ENCODE results near the gene SELENOO. TPM values are rescaled to one million over a fixed set of nuclear protein-coding genes. Genes with fewer than 3 reads are reported as not detected.

The SELENOO gene
- total RNA-seq, 6 experiments from 2014 or later: 51.1 to 67.8 (median 59.2) TPM

DNA sequence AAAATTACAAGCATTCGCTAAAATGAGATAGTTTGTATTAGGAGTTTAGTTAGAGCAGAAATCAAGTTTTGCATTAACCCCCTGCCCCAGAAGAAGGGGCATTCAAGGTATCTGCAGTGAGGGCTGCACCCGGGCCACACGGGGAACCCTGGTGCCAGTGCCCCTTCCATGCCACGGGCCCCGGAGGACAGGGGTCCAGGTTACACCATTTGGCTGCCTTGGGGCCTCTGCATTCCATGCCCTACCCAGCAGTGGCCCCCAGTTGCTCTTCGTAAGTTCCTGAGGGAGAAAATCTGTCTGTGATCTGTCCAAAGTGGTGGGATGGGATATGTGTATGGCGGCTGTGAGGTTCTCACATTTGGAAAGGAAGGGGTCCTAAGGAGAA, 47.1 kb upstream of the SELENOO start:
- Histone ChIP-seq H3K27ac (no peak overlapping the region), H3K4me1 (peaks cover 0 to 4% (median 0%) of the 10 kb centered on the region in 4 donors), H3K9me3 (no peaks in the 10 kb centered on the region), H3K4me3 (no peak overlapping the region), H3K36me3 (no peaks in the 10 kb centered on the region), H3K27me3 (no peaks in the 10 kb centered on the region)
- intact Hi-C loops (cut with DNase I): loop anchor here in 1 of 2 donors (5.0 kb wide), 1 partner anchor 54 kb away; no protein-coding TSS in a partner anchor
- WGBS (ENCODE audit: insufficient coverage, low coverage, low lambda C conversion rate, missing lambda C conversion rate): 63% methylated on average over 4 of the region's 7 CpGs
- TF ChIP-seq, protein P1, sequence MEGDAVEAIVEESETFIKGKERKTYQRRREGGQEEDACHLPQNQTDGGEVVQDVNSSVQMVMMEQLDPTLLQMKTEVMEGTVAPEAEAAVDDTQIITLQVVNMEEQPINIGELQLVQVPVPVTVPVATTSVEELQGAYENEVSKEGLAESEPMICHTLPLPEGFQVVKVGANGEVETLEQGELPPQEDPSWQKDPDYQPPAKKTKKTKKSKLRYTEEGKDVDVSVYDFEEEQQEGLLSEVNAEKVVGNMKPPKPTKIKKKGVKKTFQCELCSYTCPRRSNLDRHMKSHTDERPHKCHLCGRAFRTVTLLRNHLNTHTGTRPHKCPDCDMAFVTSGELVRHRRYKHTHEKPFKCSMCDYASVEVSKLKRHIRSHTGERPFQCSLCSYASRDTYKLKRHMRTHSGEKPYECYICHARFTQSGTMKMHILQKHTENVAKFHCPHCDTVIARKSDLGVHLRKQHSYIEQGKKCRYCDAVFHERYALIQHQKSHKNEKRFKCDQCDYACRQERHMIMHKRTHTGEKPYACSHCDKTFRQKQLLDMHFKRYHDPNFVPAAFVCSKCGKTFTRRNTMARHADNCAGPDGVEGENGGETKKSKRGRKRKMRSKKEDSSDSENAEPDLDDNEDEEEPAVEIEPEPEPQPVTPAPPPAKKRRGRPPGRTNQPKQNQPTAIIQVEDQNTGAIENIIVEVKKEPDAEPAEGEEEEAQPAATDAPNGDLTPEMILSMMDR (IDR thresholded peaks at IDR 0.05): no peak
- no peak for TF ChIP-seq POLR2A (IDR thresholded peaks at IDR 0.05)
- no peak for DNase-seq
- no peak for ATAC-seq

DNA sequence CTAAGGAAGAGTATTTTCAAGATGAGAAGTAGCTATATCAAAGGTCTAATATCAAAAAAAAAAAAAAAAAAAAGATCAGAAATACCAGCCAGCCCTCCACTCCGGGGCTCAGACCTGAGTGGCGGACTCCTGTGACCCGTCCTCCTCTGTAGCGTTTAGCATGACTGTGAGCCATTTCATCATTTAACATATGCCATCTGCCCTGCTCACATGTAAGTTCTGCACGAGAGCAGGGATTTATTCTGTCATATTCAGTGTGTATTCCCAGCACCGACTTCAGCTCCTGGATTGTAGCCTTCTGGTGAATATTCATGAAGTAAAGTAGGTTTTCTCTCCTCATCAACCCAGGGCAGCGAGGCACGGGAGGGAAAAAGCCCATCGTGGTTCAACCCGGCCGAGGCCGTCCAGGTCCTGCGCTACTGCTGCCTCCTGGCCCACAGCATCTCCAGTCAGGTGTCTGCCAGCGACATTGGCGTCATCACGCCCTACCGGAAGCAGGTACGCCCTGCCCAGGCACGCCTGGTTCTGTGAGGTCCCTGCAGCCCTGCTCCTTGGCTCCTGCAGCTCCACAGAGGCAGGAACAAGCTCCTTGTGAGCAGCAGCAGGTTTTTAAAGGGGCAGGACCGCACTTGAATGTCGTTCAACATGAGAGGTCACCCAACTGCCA, 43.0 kb upstream of the SELENOO start:
- no peaks in the 10 kb centered on the region for H3K9me3 ChIP-seq
- ATAC-seq: no peak
- intact Hi-C loops (cut with DNase I): no loop called here
- TF ChIP-seq POLR2A (IDR thresholded peaks at IDR 0.05): no peak
- TF ChIP-seq, protein P1 (IDR thresholded peaks at IDR 0.05): no peak
- 78% methylated on average over 8 of the region's 21 CpGs for WGBS (ENCODE audit: insufficient coverage, low coverage, low lambda C conversion rate, missing lambda C conversion rate)
- H3K27ac ChIP-seq: no peak overlapping the region
- no peak for DNase-seq
- no peak overlapping the region for H3K4me3 ChIP-seq
- no peaks in the 10 kb centered on the region for H3K4me1 ChIP-seq
- no peaks in the 10 kb centered on the region for H3K36me3 ChIP-seq
- no peaks in the 10 kb centered on the region for H3K27me3 ChIP-seq

DNA sequence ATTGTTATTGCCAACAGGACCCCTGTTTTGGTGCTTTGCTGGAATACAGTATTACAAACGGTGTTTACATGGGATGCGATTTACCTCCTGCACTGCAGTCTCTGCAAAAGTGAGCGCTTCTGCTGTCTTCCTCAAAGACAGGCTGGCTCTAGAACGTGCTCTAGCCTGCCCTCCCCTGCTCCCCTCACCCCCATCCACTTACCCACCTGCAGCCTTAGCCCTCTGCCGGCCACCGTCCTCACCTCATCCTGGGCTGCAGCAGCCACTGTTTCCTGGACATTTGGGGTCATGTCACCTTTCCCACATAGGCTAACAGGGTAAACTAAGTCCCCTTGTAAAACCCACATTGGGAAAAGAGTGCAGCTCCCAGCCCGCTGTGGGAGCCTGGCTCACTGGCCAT, 39.9 kb upstream of the SELENOO start:
- no peak for DNase-seq
- Histone ChIP-seq H3K9me3 (no peaks in the 10 kb centered on the region), H3K4me1 (no peaks in the 10 kb centered on the region), H3K27ac (no peak overlapping the region), H3K27me3 (no peaks in the 10 kb centered on the region), H3K4me3 (no peak overlapping the region), H3K36me3 (no peaks in the 10 kb centered on the region)
- 88% methylated on average over 2 of the region's 7 CpGs for WGBS (ENCODE audit: insufficient coverage, low coverage, low lambda C conversion rate, missing lambda C conversion rate)
- ATAC-seq: no peak
- intact Hi-C loops (cut with DNase I): no loop called here
- no peak for TF ChIP-seq POLR2A (IDR thresholded peaks at IDR 0.05)
- TF ChIP-seq, protein P1 (IDR thresholded peaks at IDR 0.05): no peak

DNA sequence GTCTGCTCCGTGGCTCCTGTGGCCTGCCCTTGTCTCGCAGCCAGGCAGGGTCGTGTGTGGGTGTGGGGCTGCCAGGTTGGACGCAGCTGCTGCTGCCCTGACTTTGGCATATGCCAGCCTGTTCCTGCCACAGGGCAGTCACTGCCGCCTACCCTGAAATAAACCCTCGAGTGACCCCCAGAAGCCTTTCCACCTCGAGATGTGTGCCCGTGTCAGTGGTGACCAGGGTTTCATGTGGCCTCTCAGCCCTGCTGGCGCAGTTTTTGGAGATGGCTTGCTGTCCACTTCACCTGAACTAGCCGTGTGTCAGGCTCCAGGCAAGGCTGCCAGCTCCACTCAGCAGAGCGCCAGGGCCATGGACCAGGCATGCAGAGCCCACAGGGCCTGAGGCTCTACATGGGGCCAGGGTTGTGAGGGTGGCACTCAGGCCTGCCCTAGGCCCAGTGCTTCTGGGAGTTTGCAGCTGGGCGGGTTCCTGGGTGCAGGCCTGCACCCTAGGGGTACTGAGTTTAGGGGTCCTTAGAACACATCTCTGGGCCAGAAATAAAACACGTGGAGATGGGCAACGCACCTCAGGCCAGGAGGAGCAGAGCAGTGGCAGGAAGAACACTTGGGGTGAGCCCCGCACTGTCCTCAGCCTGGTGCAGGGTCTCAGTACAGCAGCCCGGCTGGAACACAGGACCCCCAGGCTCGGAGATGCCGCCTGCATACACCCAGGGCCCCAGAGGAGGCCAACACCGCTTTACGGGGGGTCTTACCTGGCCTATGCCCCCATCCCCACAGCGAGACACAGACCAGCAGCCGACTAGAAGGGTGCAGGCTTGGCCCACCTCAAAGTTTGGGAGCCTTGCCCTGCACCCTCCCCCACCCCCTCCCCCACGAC, 39.1 kb upstream of the SELENOO start:
- peak in 1 of 4 donors; percentile 37 for ATAC-seq
- intact Hi-C loops (cut with DNase I): no loop called here
- Histone ChIP-seq H3K4me3 (no peak overlapping the region), H3K36me3 (no peaks in the 10 kb centered on the region), H3K9me3 (no peaks in the 10 kb centered on the region), H3K4me1 (no peaks in the 10 kb centered on the region), H3K27me3 (no peaks in the 10 kb centered on the region), H3K27ac (no peak overlapping the region)
- WGBS (ENCODE audit: insufficient coverage, low coverage, low lambda C conversion rate, missing lambda C conversion rate): 67% methylated on average over 3 of the region's 23 CpGs
- no peak for DNase-seq
- no peak for TF ChIP-seq POLR2A (IDR thresholded peaks at IDR 0.05)
- TF ChIP-seq, protein P1 (IDR thresholded peaks at IDR 0.05): no peak

All from right lobe of liver (tissue), 6 donors.